HepG2 (cell line): ENCODE results near the gene SPANXN5.
"Not testable (repeated sequence)": the region's sequence is repeated elsewhere in the genome, so short reads cannot be mapped to it uniquely, and the experiment has no call there.

ENCODE experiments used
- CTCF ChIP-seq: sonication (generic); formaldehyde crosslinking; IDR thresholded peaks from 2 replicates; pipeline ENCODE4 v1.5.0; 2020; ENCODE audit warnings: mild to moderate bottlenecking, missing genetic modification reagents, moderate library complexity
- FIP1L1 ChIP-seq: fragments of 200-400 bp; formaldehyde crosslinking; IDR thresholded peaks from 2 replicates; pipeline ENCODE4 v1.6.1; 2018; ENCODE audit warnings: low read depth, mild to moderate bottlenecking, low read length, moderate library complexity, borderline replicate concordance; ENCODE audit not compliant: insufficient read depth
- KDM1A ChIP-seq: IDR thresholded peaks from 2 replicates; pipeline ENCODE4 v1.6.1; 2016; ENCODE audit warnings: missing compliant biosample characterization
- POLR2A ChIP-seq, 2 experiments: IDR thresholded peaks; 2 replicates each; pipeline ENCODE4 v1.6.1; 2011; ENCODE audit warnings: low read depth in 2 of 2, low read length in 2 of 2, mild to moderate bottlenecking in 1 of 2, moderate library complexity in 1 of 2; ENCODE audit not compliant: insufficient read depth in 1 of 2
- POLR2AphosphoS2 ChIP-seq: IDR thresholded peaks from 2 replicates; pipeline ENCODE4 v1.6.1; 2011; ENCODE audit warnings: low read depth, low read length, improper control_type of control experiment
- POLR2AphosphoS5 ChIP-seq: IDR thresholded peaks from 2 replicates; pipeline ENCODE4 v1.6.1; 2012; ENCODE audit warnings: low read depth, low read length
- SKIL ChIP-seq: sonication (generic); formaldehyde crosslinking; IDR thresholded peaks from 2 replicates; pipeline ENCODE4 v1.8.0; 2022; ENCODE audit warnings: missing genetic modification reagents, mild to moderate bottlenecking, moderate library complexity, borderline replicate concordance
- SP2 ChIP-seq: sonication (generic); formaldehyde crosslinking; IDR thresholded peaks from 2 replicates; pipeline ENCODE4 v1.5.1; 2020; ENCODE audit warnings: mild to moderate bottlenecking, missing genetic modification reagents
- ZNF317 ChIP-seq: sonication (generic); formaldehyde crosslinking; IDR thresholded peaks from 2 replicates; pipeline ENCODE4 v1.5.0; 2020; ENCODE audit warnings: mild to moderate bottlenecking, missing genetic modification reagents
- ZNF430 ChIP-seq: sonication (generic); formaldehyde crosslinking; IDR thresholded peaks from 2 replicates; pipeline ENCODE4 v1.9.0; 2021; ENCODE audit warnings: mild to moderate bottlenecking, missing genetic modification reagents
- TF ChIP-seq, protein P1 (sequence below): sonication (generic); formaldehyde crosslinking; IDR thresholded peaks from 2 replicates; pipeline ENCODE4 v1.4.0; 2020; ENCODE audit warnings: low read depth, mild to moderate bottlenecking, missing genetic modification reagents
- TF ChIP-seq, protein P2 (sequence below): sonication (generic); formaldehyde crosslinking; conservative IDR thresholded peaks from 2 replicates; pipeline ENCODE4 v1.4.0; 2020; ENCODE audit warnings: missing genetic modification reagents

- not testable (repeated sequence) for TF ChIP-seq SP2; CTCF; SKIL; FIP1L1; ZNF317 (CRISPR knock-in tag); KDM1A (CRISPR knock-in tag); POLR2AphosphoS5; POLR2A (IDR thresholded peaks at IDR 0.05; ENCODE audit: insufficient read depth in 1 of 2, low read depth in 2 of 2, low read length in 2 of 2); ZNF430; POLR2AphosphoS2
- TF ChIP-seq, protein P1, sequence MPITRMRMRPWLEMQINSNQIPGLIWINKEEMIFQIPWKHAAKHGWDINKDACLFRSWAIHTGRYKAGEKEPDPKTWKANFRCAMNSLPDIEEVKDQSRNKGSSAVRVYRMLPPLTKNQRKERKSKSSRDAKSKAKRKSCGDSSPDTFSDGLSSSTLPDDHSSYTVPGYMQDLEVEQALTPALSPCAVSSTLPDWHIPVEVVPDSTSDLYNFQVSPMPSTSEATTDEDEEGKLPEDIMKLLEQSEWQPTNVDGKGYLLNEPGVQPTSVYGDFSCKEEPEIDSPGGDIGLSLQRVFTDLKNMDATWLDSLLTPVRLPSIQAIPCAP (CRISPR knock-in tag), result not testable (repeated sequence)
- TF ChIP-seq, protein P2, sequence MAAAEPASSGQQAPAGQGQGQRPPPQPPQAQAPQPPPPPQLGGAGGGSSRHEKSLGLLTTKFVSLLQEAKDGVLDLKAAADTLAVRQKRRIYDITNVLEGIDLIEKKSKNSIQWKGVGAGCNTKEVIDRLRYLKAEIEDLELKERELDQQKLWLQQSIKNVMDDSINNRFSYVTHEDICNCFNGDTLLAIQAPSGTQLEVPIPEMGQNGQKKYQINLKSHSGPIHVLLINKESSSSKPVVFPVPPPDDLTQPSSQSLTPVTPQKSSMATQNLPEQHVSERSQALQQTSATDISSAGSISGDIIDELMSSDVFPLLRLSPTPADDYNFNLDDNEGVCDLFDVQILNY (CRISPR knock-in tag), result not testable (repeated sequence)
Observed at GRCh38 chrX:52750952-52751351, 46.3 kb downstream of the SPANXN5 start, which contains the start of gene SSX2B.
